SU-DHL-6 (cell line): ENCODE data around the gene PCDHGA6.

Experiments used
- H2AFZ ChIP-seq: fragments of 200-600 bp; sonication (generic); 2 replicates; pipeline ENCODE4 v1.6.1; 2014; ENCODE audit warnings: low read depth, mild to moderate bottlenecking, moderate library complexity, mixed read lengths, antibody characterized with exemption, low read length; ENCODE audit not compliant: severe bottlenecking
- H3F3A ChIP-seq: fragments of 200-600 bp; shearing (Covaris generic); 2 replicates; pipeline ENCODE4 v1.6.0; 2016; ENCODE audit warnings: antibody characterized with exemption, mild to moderate bottlenecking; ENCODE audit not compliant: insufficient read depth
- H3K27ac ChIP-seq: fragments of 200-600 bp; sonication (generic); 2 replicates; pipeline ENCODE4 v1.5.1; 2016; ENCODE audit warnings: low read depth, mild to moderate bottlenecking, low read length, moderate library complexity, mixed read lengths
- H3K27me3 ChIP-seq: fragments of 200-600 bp; sonication (generic), shearing (Covaris generic); 2 replicates; pipeline ENCODE4 v1.6.0; 2014; ENCODE audit warnings: mild to moderate bottlenecking, low read length
- H3K36me3 ChIP-seq: fragments of 200-600 bp; sonication (generic); 2 replicates; pipeline ENCODE4 v1.6.1; 2014; ENCODE audit warnings: mild to moderate bottlenecking, low read length, mixed read lengths
- H3K4me2 ChIP-seq: fragments of 300-600, 200-600 bp; shearing (Covaris generic), sonication (generic); 2 replicates; pipeline ENCODE4 v1.6.0; 2014; ENCODE audit warnings: low read length, low read depth, mild to moderate bottlenecking; ENCODE audit not compliant: poor library complexity, severe bottlenecking
- H3K4me3 ChIP-seq: fragments of 200-600 bp; sonication (generic); 2 replicates; pipeline ENCODE4 v1.5.1; 2014; ENCODE audit warnings: antibody characterized with exemption, low read length, mild to moderate bottlenecking, mixed read lengths; ENCODE audit not compliant: insufficient read depth, poor library complexity, severe bottlenecking
- H3K79me2 ChIP-seq: fragments of 200-600 bp; sonication (generic); 2 replicates; pipeline ENCODE4 v1.6.1; 2014; ENCODE audit warnings: mild to moderate bottlenecking, low read length, moderate library complexity; ENCODE audit not compliant: insufficient read depth
- H3K9ac ChIP-seq: fragments of 200-600 bp; sonication (generic); 2 replicates; pipeline ENCODE4 v1.7.0; 2014; ENCODE audit warnings: mild to moderate bottlenecking, low read length
- H3K9me2 ChIP-seq: fragments of 200-600 bp; sonication (generic); replicated peaks from 2 replicates; pipeline ENCODE4 v1.6.1; 2014; ENCODE audit warnings: low read length; ENCODE audit not compliant: insufficient read depth
- H3K9me3 ChIP-seq: fragments of 200-600 bp; sonication (generic); 2 replicates; pipeline ENCODE4 v1.6.1; 2014; ENCODE audit warnings: low read length, mixed read lengths; ENCODE audit not compliant: insufficient read depth
- H4K20me1 ChIP-seq: fragments of 200-600 bp; sonication (generic); 2 replicates; pipeline ENCODE4 v1.6.1; 2014; ENCODE audit warnings: low read depth, mild to moderate bottlenecking, antibody characterized with exemption, low read length, moderate library complexity, mixed read lengths
- CTCF ChIP-seq: fragments of 200-600 bp; sonication (generic); IDR thresholded peaks from one replicate; pipeline ENCODE4 v1.5.1; 2017; ENCODE audit warnings: antibody characterized with exemption, mild to moderate bottlenecking, low read length, moderate library complexity; ENCODE audit not compliant: insufficient read depth, poor library complexity, severe bottlenecking
- EZH2phosphoT487 ChIP-seq: fragments of 200-600 bp; sonication (generic), shearing (Covaris generic); conservative IDR thresholded peaks from 2 replicates; pipeline ENCODE4 v1.6.1; 2018; ENCODE audit warnings: mild to moderate bottlenecking, antibody characterized with exemption, low read length, moderate library complexity, mixed read lengths

The PCDHGA6 gene

GRCh38 chr5:141373673-141374317 lies at the start of gene PCDHGA6:
PCDHGA6 (plus strand) TSS chr5:141373891; CDS start chr5:141374084, 193 bp downstream.
- Histone ChIP-seq H3K4me2 (peak within 1 kb of the TSS; percentile 35), H3K9ac (no peak within 1 kb of the TSS), H3K4me3 (peak within 1 kb of the TSS; percentile 18), H3K27ac (no peak within 1 kb of the TSS), H3K79me2 (peaks cover 7% of the 10 kb centered on the region; the same call in 1 of the 2 replicates), H3K27me3 (no peaks in the 10 kb centered on the region), H4K20me1 (no peaks in the 10 kb centered on the region), H3K9me3 (peaks cover 58% of the 10 kb centered on the region; the same call in 1 of the 2 replicates), H3K9me2 (no peaks in the 10 kb centered on the region), H2AFZ (no peak within 1 kb of the TSS), H3K36me3 (peaks cover 23% of the 10 kb centered on the region), H3F3A (no peaks in the 10 kb centered on the region)
- TF ChIP-seq EZH2phosphoT487 (no peak), CTCF (no peak)

GRCh38 chr5:141326088-141326854 lies 47.4 kb upstream of the PCDHGA6 start:
- Histone ChIP-seq H3K9me2 (no peaks in the 10 kb centered on the region), H3K4me3 (peak overlapping the region; percentile 50), H3K79me2 (no peaks in the 10 kb centered on the region), H3F3A (peaks cover 3% of the 10 kb centered on the region; the same call in 1 of the 2 replicates), H2AFZ (peak overlapping the region; percentile 76), H3K4me2 (peak overlapping the region; percentile 64), H4K20me1 (no peaks in the 10 kb centered on the region), H3K27me3 (no peaks in the 10 kb centered on the region), H3K9ac (peak overlapping the region; percentile 53), H3K36me3 (no peaks in the 10 kb centered on the region), H3K9me3 (no peaks in the 10 kb centered on the region; the same call in 1 of the 2 replicates), H3K27ac (no peak overlapping the region; the same call in 1 of the 2 replicates)
- TF ChIP-seq CTCF: peak; percentile 53
- TF ChIP-seq EZH2phosphoT487: no peak

GRCh38 chr5:141328231-141328630 lies 45.5 kb upstream of the PCDHGA6 start:
- Histone ChIP-seq H3K27ac (no peak overlapping the region), H3K27me3 (no peaks in the 10 kb centered on the region), H3K4me3 (no peak overlapping the region), H3K36me3 (no peaks in the 10 kb centered on the region), H3K9me2 (no peaks in the 10 kb centered on the region), H3K9ac (no peak overlapping the region), H3K9me3 (no peaks in the 10 kb centered on the region), H4K20me1 (no peaks in the 10 kb centered on the region), H2AFZ (no peak overlapping the region), H3K4me2 (no peak overlapping the region), H3F3A (no peaks in the 10 kb centered on the region), H3K79me2 (no peaks in the 10 kb centered on the region)
- TF ChIP-seq EZH2phosphoT487 (no peak), CTCF (no peak)
